Liver (tissue), 9 donors: ENCODE measurements around the gene PTH2. TPM values are rescaled to one million over a fixed set of nuclear protein-coding genes. Genes with fewer than 3 reads are reported as not detected.

Source experiments
- DNase-seq: peaks from one replicate; pipeline ENCODE4 v3.0.0-alpha.2; 2017; ENCODE audit warnings: low spot score
- H3K27ac ChIP-seq, 2 donors: one replicate each; pipeline ENCODE4 v1.7.0; 2013; ENCODE audit warnings: inconsistent platforms in 2 of 2, low read length in 2 of 2, control low read depth in 1 of 2, low read depth in 1 of 2, mild to moderate bottlenecking in 1 of 2
- H3K27me3 ChIP-seq, 4 donors: one replicate each; pipeline versions ENCODE4 v1.6.1 to v1.7.0; 2013; ENCODE audit warnings: low read length in 3 of 4, inconsistent platforms in 1 of 4, mild to moderate bottlenecking in 1 of 4, moderate library complexity in 1 of 4; ENCODE audit not compliant: control insufficient read depth in 4 of 4, insufficient read depth in 4 of 4
- H3K36me3 ChIP-seq, 4 donors: one replicate each; pipeline versions ENCODE4 v1.6.1 to v1.7.0; 2013; ENCODE audit warnings: low read length in 3 of 4, mild to moderate bottlenecking in 3 of 4, low read depth in 1 of 4, moderate library complexity in 1 of 4; ENCODE audit not compliant: control insufficient read depth in 4 of 4, insufficient read depth in 3 of 4
- H3K4me1 ChIP-seq, 4 donors: one replicate each; pipeline versions ENCODE4 v1.6.1 to v1.7.0; 2013; ENCODE audit warnings: low read length in 3 of 4, mild to moderate bottlenecking in 3 of 4, moderate library complexity in 1 of 4; ENCODE audit not compliant: control insufficient read depth in 4 of 4, insufficient read depth in 4 of 4
- H3K4me3 ChIP-seq, 3 donors: one replicate each; pipeline versions ENCODE4 v1.6.1 to v1.7.0; 2013; ENCODE audit warnings: low read length in 3 of 3, control low read depth in 1 of 3, low read depth in 1 of 3, mild to moderate bottlenecking in 1 of 3
- H3K9ac ChIP-seq, 2 donors: one replicate each; pipeline ENCODE4 v1.7.0; 2013; ENCODE audit warnings: low read length in 2 of 2, mild to moderate bottlenecking in 2 of 2, moderate library complexity in 2 of 2, control low read depth in 1 of 2, low read depth in 1 of 2
- H3K9me3 ChIP-seq, 4 donors: one replicate each; pipeline versions ENCODE4 v1.6.1 to v1.7.0; 2013; ENCODE audit warnings: low read length in 3 of 4; ENCODE audit not compliant: control insufficient read depth in 4 of 4
- CTCF ChIP-seq: fragments of 150-350 bp; IDR thresholded peaks from 2 replicates; pipeline ENCODE4 v1.5.1; 2017; ENCODE audit warnings: improper control_type of control experiment, low read depth, low read length; ENCODE audit not compliant: missing input control
- EGR1 ChIP-seq, 2 donors: IDR thresholded peaks; 2 replicates each; pipeline ENCODE4 v1.6.1; 2016 to 2018; ENCODE audit warnings: antibody characterized with exemption in 2 of 2, low read depth in 2 of 2
- FOXA1 ChIP-seq: IDR thresholded peaks from 2 replicates; pipeline ENCODE4 v1.6.1; 2016; ENCODE audit warnings: antibody characterized with exemption
- FOXA2 ChIP-seq: IDR thresholded peaks from 2 replicates; pipeline ENCODE4 v1.6.1; 2016; ENCODE audit warnings: antibody characterized with exemption
- GABPA ChIP-seq, 2 donors: IDR thresholded peaks in 1 of 2; conservative IDR thresholded peaks in 1 of 2; 2 replicates each; pipeline ENCODE4 v1.6.1; 2016; ENCODE audit warnings: antibody characterized with exemption in 2 of 2, mild to moderate bottlenecking in 1 of 2, moderate library complexity in 1 of 2
- HNF4A ChIP-seq, 2 donors: conservative IDR thresholded peaks; 2 replicates each; pipeline ENCODE4 v1.6.1; 2016; ENCODE audit warnings: antibody characterized with exemption in 2 of 2, mild to moderate bottlenecking in 2 of 2
- HNF4G ChIP-seq: IDR thresholded peaks from 2 replicates; pipeline ENCODE4 v1.6.1; 2016; ENCODE audit warnings: antibody characterized with exemption
- JUND ChIP-seq, 2 donors: IDR thresholded peaks; 2 replicates each; pipeline ENCODE4 v1.6.1; 2016; ENCODE audit warnings: antibody characterized with exemption in 2 of 2
- REST ChIP-seq: IDR thresholded peaks from 2 replicates; pipeline ENCODE4 v1.6.1; 2016; ENCODE audit warnings: antibody characterized with exemption, mild to moderate bottlenecking
- SP1 ChIP-seq: IDR thresholded peaks from 2 replicates; pipeline ENCODE4 v1.6.1; 2018; ENCODE audit warnings: antibody characterized with exemption, mild to moderate bottlenecking
- YY1 ChIP-seq: IDR thresholded peaks from 2 replicates; pipeline ENCODE4 v1.6.1; 2016; ENCODE audit warnings: antibody characterized with exemption, mild to moderate bottlenecking
- WGBS: extraction: QIAGEN DNeasy Blood & Tissue Kit; methylation state at CpG from one replicate; pipeline ENCODE4 v1.1.7; 2013; 5-methylcytosine and 5-hydroxymethylcytosine counted together
- polyA plus RNA-seq, 2 donors: library from polyadenylated mRNA; stranded (reverse) in 1 of 2; unstranded in 1 of 2; fragments of 200-250 nt in 1 of 2; fragments of >200 nt in 1 of 2; fragmentation: Nextera tagmentation in 1 of 2; extraction: Ambion mirVana in 1 of 2; gene quantifications; one replicate each; pipeline versions ENCODE4 v1.2.1 to v1.2.3, GENCODE V29; 2013 to 2015
- total RNA-seq, 2 donors: library from RNA; depleted of rRNA; stranded (reverse); fragments of >200 nt; gene quantifications; one replicate each; pipeline ENCODE4 v1.2.3, GENCODE V29; 2014
- TF ChIP-seq, protein P1 (sequence below): IDR thresholded peaks from 2 replicates; pipeline ENCODE4 v1.6.1; 2016; ENCODE audit warnings: antibody characterized with exemption
- TF ChIP-seq, protein P2 (sequence below): IDR thresholded peaks from 2 replicates; pipeline ENCODE4 v1.6.1; 2016; ENCODE audit warnings: antibody characterized with exemption
- donor health status: healthy.
- donor health status: healthy.
- donor health status: healthy.
- donor health status: healthy.
- donor health status: healthy.

Gene PTH2
- total and polyA plus RNA-seq, 4 donors, result not detected

- H3K4me3 ChIP-seq, result no peak overlapping the region
- WGBS, result 77% methylated on average over 5 of the region's 5 CpGs
- peaks cover 0 to 16% (median 3%) of the 10 kb centered on the region in 4 donors for H3K4me1 ChIP-seq
- no peaks in the 10 kb centered on the region for H3K9me3 ChIP-seq
- H3K36me3 ChIP-seq, result peaks cover 0 to 3% (median 1%) of the 10 kb centered on the region in 4 donors
- no peak overlapping the region for H3K27ac ChIP-seq
- no peak for TF ChIP-seq JUND (IDR thresholded peaks at IDR 0.05)
- no peak for TF ChIP-seq SP1
- TF ChIP-seq CTCF, result no peak
- TF ChIP-seq, protein P1, sequence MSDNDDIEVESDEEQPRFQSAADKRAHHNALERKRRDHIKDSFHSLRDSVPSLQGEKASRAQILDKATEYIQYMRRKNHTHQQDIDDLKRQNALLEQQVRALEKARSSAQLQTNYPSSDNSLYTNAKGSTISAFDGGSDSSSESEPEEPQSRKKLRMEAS, result no peak
- no peak overlapping the region for H3K9ac ChIP-seq
- no peak for DNase-seq
- H3K27me3 ChIP-seq, result no peaks in the 10 kb centered on the region
Observed at GRCh38 chr19:49455773-49456172, 32.5 kb upstream of the PTH2 start.

DNA sequence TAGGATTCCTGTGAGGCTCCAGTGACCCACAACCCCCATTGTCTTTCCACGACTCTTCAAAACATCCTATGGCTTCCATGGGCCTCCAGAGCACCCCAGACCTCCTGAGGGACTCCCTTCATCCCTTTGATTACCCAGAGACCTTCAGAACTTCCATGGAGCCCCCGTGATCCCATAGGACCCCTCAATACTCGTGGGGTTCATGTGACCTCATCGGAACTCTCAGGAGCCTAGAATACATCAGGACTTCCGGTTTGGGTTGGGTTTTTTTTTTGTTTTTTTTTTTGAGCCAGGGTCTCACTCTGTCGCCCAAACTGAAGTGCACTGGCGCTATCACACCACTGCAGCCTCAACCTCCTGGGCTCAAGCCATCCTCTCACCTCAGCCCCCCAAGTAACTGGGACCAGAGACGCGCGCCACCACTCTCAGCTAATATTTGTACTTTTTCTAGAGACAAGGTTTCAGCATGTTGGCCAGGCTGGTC is 30.6 kb upstream of the PTH2 start:
- TF ChIP-seq SP1 (no peak), EGR1 (IDR thresholded peaks at IDR 0.05; ENCODE audit: low read depth in 2 of 2) (no peak), FOXA1 (no peak), GABPA (IDR thresholded peaks at IDR 0.05 in 1 of 2, conservative IDR thresholded peaks at IDR 0.05 in 1 of 2) (no peak), REST (no peak), HNF4A (conservative IDR thresholded peaks at IDR 0.05) (no peak), FOXA2 (no peak), HNF4G (no peak), YY1 (no peak)
- TF ChIP-seq, protein P2, sequence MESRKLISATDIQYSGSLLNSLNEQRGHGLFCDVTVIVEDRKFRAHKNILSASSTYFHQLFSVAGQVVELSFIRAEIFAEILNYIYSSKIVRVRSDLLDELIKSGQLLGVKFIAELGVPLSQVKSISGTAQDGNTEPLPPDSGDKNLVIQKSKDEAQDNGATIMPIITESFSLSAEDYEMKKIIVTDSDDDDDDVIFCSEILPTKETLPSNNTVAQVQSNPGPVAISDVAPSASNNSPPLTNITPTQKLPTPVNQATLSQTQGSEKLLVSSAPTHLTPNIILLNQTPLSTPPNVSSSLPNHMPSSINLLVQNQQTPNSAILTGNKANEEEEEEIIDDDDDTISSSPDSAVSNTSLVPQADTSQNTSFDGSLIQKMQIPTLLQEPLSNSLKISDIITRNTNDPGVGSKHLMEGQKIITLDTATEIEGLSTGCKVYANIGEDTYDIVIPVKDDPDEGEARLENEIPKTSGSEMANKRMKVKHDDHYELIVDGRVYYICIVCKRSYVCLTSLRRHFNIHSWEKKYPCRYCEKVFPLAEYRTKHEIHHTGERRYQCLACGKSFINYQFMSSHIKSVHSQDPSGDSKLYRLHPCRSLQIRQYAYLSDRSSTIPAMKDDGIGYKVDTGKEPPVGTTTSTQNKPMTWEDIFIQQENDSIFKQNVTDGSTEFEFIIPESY, result no peak
- TF ChIP-seq, protein P1, result no peak

More for the DNA sequence above, 30.6 kb upstream of the PTH2 start:
- Histone ChIP-seq H3K27ac (peak overlapping the region; percentile 90 to 95), H3K27me3 (no peaks in the 10 kb centered on the region), H3K9ac (peak overlapping the region; percentile 24 to 80), H3K4me3 (peak overlapping the region; percentile 53 to 78 (median 75)), H3K9me3 (no peaks in the 10 kb centered on the region), H3K4me1 (peaks cover 0 to 22% (median 10%) of the 10 kb centered on the region in 4 donors), H3K36me3 (peaks cover 0 to 5% (median 2%) of the 10 kb centered on the region in 4 donors)
- WGBS, result 52% methylated on average over 10 of the region's 10 CpGs
- no peak for DNase-seq
